NCI-H748 treated with DMSO at 0.1 percent for 48 hours (cell line): ENCODE measurements around the gene MCFD2.

ENCODE experiments used
- DNase-seq: peaks from one replicate; lab custom pipeline; 2025; lab: John Stamatoyannopoulos, UW

The MCFD2 gene

DNA sequence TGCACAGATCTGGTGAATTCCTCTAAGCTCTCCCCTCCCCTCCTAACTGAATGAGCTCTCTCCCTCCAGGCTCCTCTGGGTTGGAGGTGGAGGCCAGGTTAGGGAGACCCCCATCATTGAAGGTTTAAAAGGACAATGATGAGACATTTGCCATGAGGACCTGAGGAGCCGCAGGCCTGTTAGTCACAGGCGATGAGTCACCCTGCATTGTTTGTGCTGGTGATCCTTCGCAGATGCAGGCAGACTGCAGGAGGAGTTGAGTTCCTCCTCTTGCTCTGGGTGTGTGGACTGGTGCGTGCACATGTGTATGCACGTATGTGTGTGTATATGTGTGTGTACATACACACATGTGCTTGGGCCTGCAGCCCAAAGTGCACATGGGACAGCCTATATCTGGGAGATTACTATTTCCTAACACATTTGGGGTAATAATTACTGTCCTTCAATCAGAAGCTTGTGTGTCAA, 42.0 kb downstream of the MCFD2 start:
- DNase-seq = no peak

DNA sequence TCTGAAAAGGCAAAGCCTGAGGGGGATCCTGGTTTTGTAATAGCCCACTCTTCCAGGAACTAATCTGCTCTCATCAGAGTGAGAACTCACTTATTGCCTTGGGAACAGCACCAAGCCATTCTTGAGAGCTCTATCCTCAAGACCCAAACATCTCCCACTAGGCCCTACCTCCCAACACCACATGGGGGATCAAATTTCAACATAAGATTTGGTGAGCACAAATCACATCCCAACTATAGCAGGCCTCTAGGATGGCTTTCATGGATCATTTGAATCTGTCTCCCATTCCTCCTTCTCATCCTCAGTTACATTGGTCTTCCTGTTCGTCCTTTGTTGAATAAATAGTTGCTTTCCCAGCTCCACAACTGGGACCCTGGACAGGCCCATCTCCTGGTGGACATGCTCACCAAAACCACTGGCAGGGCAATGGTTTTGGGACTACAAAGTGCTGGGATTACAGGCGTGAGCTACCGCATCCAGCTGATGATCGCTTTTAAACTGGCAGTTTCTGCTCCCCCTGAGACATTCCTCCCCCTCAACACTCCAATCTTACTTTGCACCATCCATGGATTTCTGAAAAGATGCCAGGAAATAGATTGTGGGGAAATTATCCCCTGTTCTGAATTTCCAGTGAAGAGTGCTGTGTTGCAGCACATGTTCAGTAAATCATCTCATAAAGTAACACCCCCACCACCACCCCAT, 42.6 kb downstream of the MCFD2 start:
- no peak for DNase-seq

GRCh38 chr2:46871976-46872381, 43.6 kb downstream of the MCFD2 start:
- no peak for DNase-seq

- DNase-seq = no peak
Observed at GRCh38 chr2:46870051-46870839, 45.4 kb downstream of the MCFD2 start.

DNA sequence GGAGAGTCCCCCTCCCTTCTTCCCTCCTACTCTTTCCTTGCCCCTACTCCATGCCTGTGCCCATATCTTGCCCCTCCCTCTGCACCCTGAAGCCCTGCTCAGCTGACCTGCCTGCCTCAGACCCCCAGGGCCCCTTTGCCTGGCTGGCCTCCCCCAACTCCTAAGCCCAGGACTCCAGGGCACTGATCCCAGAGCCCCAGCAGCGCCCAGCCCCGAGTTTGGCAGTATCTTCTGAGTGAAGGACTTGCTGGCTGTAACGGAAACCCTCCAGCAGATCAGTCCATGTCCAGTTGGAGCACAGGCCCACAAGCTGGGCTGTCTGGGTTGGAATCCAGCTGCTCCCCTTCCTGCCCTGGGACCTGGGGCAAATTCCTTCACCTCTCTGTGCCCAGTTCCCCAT, 46.0 kb downstream of the MCFD2 start:
- no peak for DNase-seq

DNA sequence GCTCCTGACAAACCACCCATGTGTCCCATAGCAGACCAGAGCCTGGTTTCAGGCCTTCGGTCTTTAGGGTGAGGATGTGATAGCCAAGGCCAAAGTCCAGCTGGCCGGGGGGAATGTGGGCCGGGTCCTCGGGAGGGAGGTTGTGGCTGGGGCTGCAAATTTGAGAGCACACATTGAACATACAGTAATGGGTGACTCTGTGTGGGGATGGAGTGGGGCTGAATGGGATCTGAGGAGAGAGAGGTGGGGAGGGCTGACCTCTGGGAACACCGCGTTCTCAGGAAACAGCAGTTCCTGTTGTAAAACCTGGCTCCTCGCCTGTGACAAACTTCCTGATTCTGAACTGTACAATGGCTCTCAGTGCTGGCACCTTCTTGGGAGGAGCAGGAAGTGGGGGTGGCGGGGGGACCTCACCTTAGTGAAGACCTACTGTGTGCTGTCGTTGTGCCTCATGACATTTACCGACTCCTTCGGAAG, 48.8 kb downstream of the MCFD2 start:
- DNase-seq = no peak

DNA sequence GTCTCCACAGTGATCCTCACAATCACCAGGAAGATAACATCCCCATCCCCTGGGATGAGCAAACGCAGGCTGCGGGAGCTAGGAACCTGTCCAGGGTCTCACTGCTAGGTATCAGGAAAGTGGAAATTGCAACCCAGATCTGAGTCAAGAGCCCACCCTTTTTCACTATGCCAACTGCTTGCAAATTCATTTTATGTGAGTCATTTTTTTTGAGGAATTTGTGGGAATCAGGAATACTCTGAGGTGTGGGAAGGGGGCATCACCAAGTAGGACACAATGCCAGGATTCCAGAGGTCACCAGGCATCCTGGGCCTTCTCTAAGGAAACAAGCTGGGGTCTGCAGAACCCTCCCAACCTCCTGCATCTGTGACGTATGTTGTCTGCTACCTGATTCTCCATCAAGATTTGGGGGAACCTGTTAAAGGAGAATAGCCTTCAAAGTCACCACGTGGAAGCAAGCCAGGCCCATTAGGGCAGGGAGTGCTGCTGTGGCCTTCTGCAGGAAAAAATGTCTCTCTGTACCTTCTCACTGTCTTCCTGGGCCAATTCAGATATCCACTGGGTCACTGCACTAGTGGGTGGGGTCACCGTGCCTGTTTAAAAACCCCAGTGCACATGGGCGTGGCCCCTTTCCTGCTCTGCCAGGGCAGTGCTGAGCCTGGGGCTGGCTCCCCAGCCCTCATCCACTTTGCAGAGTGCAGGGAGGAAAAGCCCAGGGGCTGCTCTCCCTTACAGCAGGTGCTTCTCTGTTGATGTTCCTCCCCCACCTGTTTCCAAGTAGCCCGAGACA, 50.2 kb downstream of the MCFD2 start:
- DNase-seq = no peak

DNA sequence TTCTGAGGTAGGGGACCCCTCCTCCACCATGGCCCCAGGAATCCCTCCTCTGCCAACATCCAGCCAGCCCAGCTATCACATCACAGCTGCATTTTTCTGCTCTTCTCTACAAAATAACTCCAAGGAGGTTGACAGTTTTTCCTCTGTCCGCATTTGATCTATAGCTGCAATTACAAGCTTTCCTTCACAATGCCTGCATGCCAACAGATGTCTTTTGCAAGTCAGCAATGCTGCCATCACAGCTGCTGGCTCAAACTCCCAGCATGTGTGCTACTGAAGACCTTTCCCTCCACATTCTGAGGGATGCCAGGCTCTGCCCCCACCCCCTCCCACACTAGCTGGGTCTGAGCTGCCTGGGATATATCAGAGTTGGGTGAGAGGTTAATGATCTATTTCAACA, 51.7 kb downstream of the MCFD2 start:
- DNase-seq = no peak

DNA sequence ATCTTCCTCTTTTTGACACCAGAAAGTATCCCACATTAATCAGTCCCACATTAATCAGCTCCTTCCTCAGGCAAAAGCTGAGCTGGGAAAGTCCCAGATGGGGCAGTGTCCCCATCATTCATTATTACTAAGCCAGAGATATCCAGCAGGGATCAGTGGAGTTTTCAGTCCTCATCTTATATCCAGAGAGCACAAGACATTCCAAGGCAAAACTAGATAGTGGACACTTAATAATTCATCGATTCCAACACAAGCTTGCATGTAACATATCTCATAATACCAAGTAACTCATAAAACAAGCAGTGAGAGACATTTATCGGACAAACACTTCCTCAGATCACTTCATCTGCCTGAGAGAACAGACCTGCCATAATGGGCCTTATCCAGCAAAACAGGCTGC, 53.1 kb downstream of the MCFD2 start:
- DNase-seq = no peak

GRCh38 chr2:46861916-46862315, 53.7 kb downstream of the MCFD2 start:
- DNase-seq = no peak

DNA sequence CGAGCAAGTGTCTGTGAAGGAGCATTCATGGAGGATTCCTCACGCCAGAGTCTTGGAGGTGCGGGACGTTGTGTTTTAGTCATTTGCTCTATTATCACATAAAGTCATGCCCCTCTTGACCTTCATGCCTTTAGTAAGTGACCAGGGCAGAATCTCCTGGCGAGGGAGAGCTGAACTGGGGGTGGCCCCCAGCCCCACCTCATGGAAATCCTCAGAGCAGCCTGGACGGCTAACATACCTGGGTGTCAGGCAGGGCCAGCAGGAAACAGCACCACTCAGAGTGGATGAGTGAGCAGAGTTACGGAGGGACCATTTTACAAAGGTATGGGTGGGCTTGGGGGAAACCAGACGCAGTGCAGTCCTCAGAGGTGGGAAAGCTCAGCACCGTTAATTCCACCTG, 56.1 kb downstream of the MCFD2 start:
- no peak for DNase-seq

- DNase-seq = no peak
Observed at GRCh38 chr2:46858702-46859090, 56.9 kb downstream of the MCFD2 start.

DNA sequence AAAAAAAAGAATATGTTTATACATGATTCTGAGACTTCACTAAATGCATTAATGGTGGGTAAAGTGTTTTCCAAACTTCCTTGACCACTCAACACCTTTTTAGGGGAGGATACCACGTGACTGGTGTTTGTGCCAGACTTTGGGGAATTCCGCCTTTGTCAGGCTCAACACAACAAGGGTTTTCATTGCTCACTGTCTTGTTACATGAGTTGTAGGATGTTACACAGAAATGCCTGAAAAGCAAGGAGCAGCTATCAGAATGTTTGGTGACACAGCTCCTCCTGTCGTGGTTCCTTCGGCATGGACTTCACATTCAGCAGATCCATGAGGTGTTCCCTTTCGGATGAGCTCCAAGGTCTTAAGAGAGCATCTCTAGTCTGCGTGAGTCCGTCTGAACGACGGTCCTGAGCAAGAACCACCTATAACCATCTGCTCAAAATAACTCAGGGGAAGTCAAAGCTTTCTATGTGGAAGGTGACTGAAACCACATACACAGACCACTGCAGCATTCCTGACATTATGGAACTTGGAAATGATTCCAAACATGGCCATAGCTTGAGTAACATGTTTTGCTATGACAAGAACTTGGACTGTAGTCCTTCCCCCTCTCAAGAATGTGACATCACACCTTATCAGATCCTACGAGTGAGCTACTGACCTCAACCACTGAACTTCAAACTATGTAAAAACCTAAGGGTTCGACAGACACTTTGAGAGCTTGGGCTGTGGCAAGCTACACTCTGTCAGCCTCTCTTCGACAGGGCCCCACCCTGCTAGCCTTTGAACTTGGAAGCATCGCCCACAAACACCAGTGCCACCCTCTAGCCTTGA, 57.5 kb downstream of the MCFD2 start:
- no peak for DNase-seq

DNA sequence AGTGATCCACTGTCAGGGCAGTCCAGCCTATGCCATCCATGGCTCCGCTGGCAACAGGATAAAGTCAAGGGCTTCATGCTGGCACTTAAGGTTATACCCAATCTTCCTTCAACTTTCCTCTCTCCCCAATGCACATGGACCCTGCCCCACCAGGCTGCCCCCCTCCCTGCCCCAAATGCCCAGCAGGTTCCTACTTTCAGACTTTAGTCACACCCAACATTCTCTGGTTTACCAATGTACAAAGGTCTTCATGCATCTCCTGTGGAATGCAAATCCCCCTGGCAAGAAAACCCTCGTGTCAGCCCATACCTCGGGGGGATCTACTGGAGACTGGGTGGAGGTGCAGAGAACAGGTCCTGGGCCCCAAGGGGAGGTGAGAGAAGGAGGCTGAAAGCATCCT, 59.3 kb downstream of the MCFD2 start:
- DNase-seq = no peak

- DNase-seq = no peak
Observed at GRCh38 chr2:46855805-46856204, 59.8 kb downstream of the MCFD2 start.

DNA sequence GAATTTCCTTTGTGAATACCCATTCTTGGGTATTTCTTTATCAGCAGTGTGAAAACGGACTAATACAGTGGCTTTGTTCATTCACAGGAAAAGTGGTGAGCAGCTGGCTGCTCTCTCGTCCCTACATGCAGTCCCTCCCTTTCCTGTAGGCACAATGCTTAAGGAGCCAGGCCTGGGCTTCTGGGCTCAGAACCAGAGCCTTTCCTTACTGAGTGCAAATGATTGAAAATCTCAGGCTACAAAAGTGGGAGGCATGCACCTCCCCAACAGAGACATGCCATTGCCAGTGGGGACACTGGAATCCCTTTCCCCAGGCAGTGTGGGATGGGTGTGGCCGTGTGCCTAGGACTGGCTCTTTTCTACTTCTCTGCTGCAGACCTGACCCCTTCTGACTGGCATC, 61.3 kb downstream of the MCFD2 start:
- no peak for DNase-seq

- DNase-seq = no peak
Observed at GRCh38 chr2:46852598-46852997, 63.0 kb downstream of the MCFD2 start.

DNA sequence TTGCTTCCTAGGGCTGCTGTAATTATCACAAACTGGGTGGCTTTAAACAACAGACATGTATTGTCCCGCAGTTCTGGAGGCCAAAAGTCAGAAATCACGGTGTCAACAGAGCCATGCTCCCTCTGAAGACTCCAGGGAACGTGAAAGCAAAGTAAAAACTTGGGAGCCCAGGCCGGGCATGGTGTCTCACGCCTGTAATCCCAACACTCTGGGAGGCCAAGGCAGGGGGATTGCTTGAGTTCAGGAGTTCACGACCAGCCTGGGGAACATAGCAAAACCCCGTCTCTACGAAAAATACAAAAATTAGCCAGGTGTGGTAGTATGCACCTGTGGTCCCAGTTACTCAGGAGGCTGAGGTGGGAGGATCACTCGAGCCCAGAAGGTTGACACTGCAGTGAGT, 63.5 kb downstream of the MCFD2 start:
- no peak for DNase-seq
